NCI-H1417 (cell line): Measurements from ENCODE around the gene TBC1D10A.
A peak's percentile ranks its signal among the peaks of the same experiment; 100 is the strongest.
"Not testable (repeated sequence)": the region's sequence is repeated elsewhere in the genome, so short reads cannot be mapped to it uniquely, and the experiment has no call there.

Source experiments
- DNase-seq, 3 experiments: peaks; one replicate each; lab custom pipeline; 2025; lab: John Stamatoyannopoulos, UW

TBC1D10A gene

GRCh38 chr22:30347255-30347892 is 20.6 kb upstream of the TBC1D10A start:
- no peak for DNase-seq

GRCh38 chr22:30344447-30345200 is 17.9 kb upstream of the TBC1D10A start:
- DNase-seq = no peak

- DNase-seq = no peak
Measured at GRCh38 chr22:30340911-30341685, 14.4 kb upstream of the TBC1D10A start.

- DNase-seq = no peak
Measured at GRCh38 chr22:30338802-30339201, 12.1 kb upstream of the TBC1D10A start.

GRCh38 chr22:30338341-30338740 is 11.6 kb upstream of the TBC1D10A start:
- DNase-seq = not testable (repeated sequence)

- no peak for DNase-seq
Measured at GRCh38 chr22:30337461-30337778, 10.7 kb upstream of the TBC1D10A start.

GRCh38 chr22:30336752-30337460 is 10.2 kb upstream of the TBC1D10A start:
- no peak for DNase-seq

- DNase-seq = no peak
Measured at GRCh38 chr22:30335236-30335635, 8.5 kb upstream of the TBC1D10A start.

GRCh38 chr22:30334646-30335045 is 7.9 kb upstream of the TBC1D10A start:
- no peak for DNase-seq

GRCh38 chr22:30333707-30334087 is 7.0 kb upstream of the TBC1D10A start:
- DNase-seq = no peak

GRCh38 chr22:30332994-30333706 is 6.4 kb upstream of the TBC1D10A start:
- no peak for DNase-seq

GRCh38 chr22:30332551-30332950 is 5.8 kb upstream of the TBC1D10A start:
- no peak for DNase-seq

- no peak for DNase-seq
Measured at GRCh38 chr22:30328466-30329049, 1.8 kb upstream of the TBC1D10A start.

GRCh38 chr22:30327864-30328345 is 1.2 kb upstream of the TBC1D10A start:
- DNase-seq = no peak

- peak in 1 of 3 experiments; percentile 38 for DNase-seq
Measured at GRCh38 chr22:30326255-30326705, 461 bp downstream of the TBC1D10A start.

- no peak for DNase-seq
Measured at GRCh38 chr22:30325724-30326254, 952 bp downstream of the TBC1D10A start.

GRCh38 chr22:30325065-30325720 is 1.5 kb downstream of the TBC1D10A start:
- DNase-seq = no peak

- no peak for DNase-seq
Measured at GRCh38 chr22:30324014-30324730, 2.6 kb downstream of the TBC1D10A start.

GRCh38 chr22:30323246-30323645 is 3.5 kb downstream of the TBC1D10A start:
- peak in 1 of 3 experiments; percentile 8 for DNase-seq

- DNase-seq = no peak
Measured at GRCh38 chr22:30321461-30321860, 5.3 kb downstream of the TBC1D10A start.
